ENCODE results near the gene FIGNL2.
"Not testable (repeated sequence)": the region's sequence is repeated elsewhere in the genome, so short reads cannot be mapped to it uniquely, and the experiment has no call there.

FIGNL2 gene

GRCh38 chr12:51812871-51813270 is 35.6 kb downstream of the FIGNL2 start:
- H3K4me3 ChIP-seq (ENCODE audit: control insufficient read depth, low read depth, low read length) = no peak overlapping the region
- TF ChIP-seq CTCF (IDR thresholded peaks at IDR 0.05; ENCODE audit: control insufficient read depth, insufficient read depth, low read depth, low read length, missing control alignments) = no peak

GRCh38 chr12:51811203-51812202 is 37.0 kb downstream of the FIGNL2 start:
- DNase-seq (ENCODE audit: low read depth) = no peak
- H3K4me3 ChIP-seq (ENCODE audit: control insufficient read depth, low read depth, low read length) = no peak overlapping the region
- no peak for TF ChIP-seq CTCF (IDR thresholded peaks at IDR 0.05; ENCODE audit: control insufficient read depth, insufficient read depth, low read depth, low read length, missing control alignments)

More at GRCh38 chr12:51812871-51813270, 35.6 kb downstream of the FIGNL2 start:
- no peak for DNase-seq (ENCODE audit: low read depth)

GRCh38 chr12:51809193-51809592 is 39.3 kb downstream of the FIGNL2 start:
- no peak for TF ChIP-seq CTCF (IDR thresholded peaks at IDR 0.05; ENCODE audit: control insufficient read depth, insufficient read depth, low read depth, low read length, missing control alignments)
- H3K4me3 ChIP-seq (ENCODE audit: control insufficient read depth, low read depth, low read length) = no peak overlapping the region

GRCh38 chr12:51806896-51807295 is 41.6 kb downstream of the FIGNL2 start:
- no peak for TF ChIP-seq CTCF (IDR thresholded peaks at IDR 0.05; ENCODE audit: control insufficient read depth, insufficient read depth, low read depth, low read length, missing control alignments)
- no peak for DNase-seq (ENCODE audit: low read depth)
- H3K4me3 ChIP-seq (ENCODE audit: control insufficient read depth, low read depth, low read length) = no peak overlapping the region

More at GRCh38 chr12:51809193-51809592, 39.3 kb downstream of the FIGNL2 start:
- no peak for DNase-seq (ENCODE audit: low read depth)

- no peak overlapping the region for H3K4me3 ChIP-seq (ENCODE audit: control insufficient read depth, low read depth, low read length)
- DNase-seq (ENCODE audit: low read depth) = no peak
- TF ChIP-seq CTCF (IDR thresholded peaks at IDR 0.05; ENCODE audit: control insufficient read depth, insufficient read depth, low read depth, low read length, missing control alignments) = no peak
Measured at GRCh38 chr12:51801027-51801426, 47.5 kb downstream of the FIGNL2 start.

GRCh38 chr12:51798501-51798900 is 50.0 kb downstream of the FIGNL2 start:
- no peak for TF ChIP-seq CTCF (IDR thresholded peaks at IDR 0.05; ENCODE audit: control insufficient read depth, insufficient read depth, low read depth, low read length, missing control alignments)
- no peak for DNase-seq (ENCODE audit: low read depth)
- no peak overlapping the region for H3K4me3 ChIP-seq (ENCODE audit: control insufficient read depth, low read depth, low read length)

GRCh38 chr12:51798051-51798450 is 50.5 kb downstream of the FIGNL2 start:
- DNase-seq (ENCODE audit: low read depth); H3K4me3 ChIP-seq (ENCODE audit: control insufficient read depth, low read depth, low read length): not testable (repeated sequence)

Measured in AG09309 (cell line).